Neural progenitor cell (in vitro differentiated cells): ENCODE results near the gene ARL3. TPM values are rescaled to one million over a fixed set of nuclear protein-coding genes. Genes with fewer than 3 reads are reported as not detected.

Experiments used
- DNase-seq: peaks from one replicate; pipeline ENCODE4 v3.0.0-alpha.2; 2016; ENCODE audit warnings: low spot score
- H2AFZ ChIP-seq: fragments of 200-600 bp; sonication (generic); replicated peaks from 2 replicates; pipeline ENCODE4 v1.6.1; 2016; ENCODE audit warnings: antibody characterized with exemption
- H3F3A ChIP-seq: fragments of 200-600 bp; sonication (generic); 2 replicates; pipeline ENCODE4 v1.6.1; 2016; ENCODE audit warnings: antibody characterized with exemption, low read depth
- H3K27ac ChIP-seq: fragments of 200-600 bp; sonication (generic); 2 replicates; pipeline ENCODE4 v1.5.1; 2016; ENCODE audit warnings: mild to moderate bottlenecking
- H3K27me3 ChIP-seq: fragments of 200-600 bp; sonication (generic); 2 replicates; pipeline ENCODE4 v1.6.1; 2016; ENCODE audit warnings: mild to moderate bottlenecking, moderate library complexity
- H3K36me3 ChIP-seq: fragments of 200-600 bp; sonication (generic); 2 replicates; pipeline ENCODE4 v1.5.1; 2016
- H3K4me1 ChIP-seq: fragments of 200-600 bp; sonication (generic); 2 replicates; pipeline ENCODE4 v1.6.1; 2016; ENCODE audit warnings: mixed run types
- H3K4me2 ChIP-seq: fragments of 200-600 bp; sonication (generic); 2 replicates; pipeline ENCODE4 v1.6.1; 2016
- H3K4me3 ChIP-seq: fragments of 200-600 bp; sonication (generic); 2 replicates; pipeline ENCODE4 v1.5.1; 2016
- H3K79me2 ChIP-seq: fragments of 200-600 bp; sonication (generic); 2 replicates; pipeline ENCODE4 v1.6.1; 2016; ENCODE audit warnings: low read depth
- H3K9ac ChIP-seq: fragments of 200-600 bp; sonication (generic); 2 replicates; pipeline ENCODE4 v1.6.1; 2016
- H3K9me3 ChIP-seq: fragments of 200-600 bp; sonication (generic); 2 replicates; pipeline ENCODE4 v1.5.1; 2016; ENCODE audit warnings: low read depth
- H4K20me1 ChIP-seq: fragments of 200-600 bp; sonication (generic); 2 replicates; pipeline ENCODE4 v1.6.1; 2016; ENCODE audit warnings: low read depth
- H3K27ac Mint-ChIP-seq: 3 replicates; pipeline ENCODE4 v1.8.0; 2021; ENCODE audit warnings: mixed read lengths
- H3K27me3 Mint-ChIP-seq: 2 replicates; pipeline ENCODE4 v1.8.0; 2022; ENCODE audit warnings: low read depth, mild to moderate bottlenecking, inconsistent platforms, moderate library complexity, mixed read lengths; ENCODE audit not compliant: insufficient read depth
- H3K36me3 Mint-ChIP-seq: 3 replicates; pipeline ENCODE4 v1.8.0; 2021; ENCODE audit warnings: mixed read lengths
- H3K4me1 Mint-ChIP-seq: 3 replicates; pipeline ENCODE4 v1.8.0; 2021; ENCODE audit warnings: mixed read lengths
- H3K4me3 Mint-ChIP-seq: 3 replicates; pipeline ENCODE4 v1.8.0; 2021; ENCODE audit warnings: mild to moderate bottlenecking, moderate library complexity, mixed read lengths
- H3K9me3 Mint-ChIP-seq: 3 replicates; pipeline ENCODE4 v1.8.0; 2020; ENCODE audit warnings: mixed read lengths
- EZH2 ChIP-seq: fragments of 200-600 bp; sonication (generic); IDR thresholded peaks from 2 replicates; pipeline ENCODE4 v1.6.1; 2017; ENCODE audit warnings: antibody characterized with exemption, mild to moderate bottlenecking, moderate library complexity
- EZH2phosphoT487 ChIP-seq: fragments of 200-600 bp; sonication (generic); IDR thresholded peaks from 2 replicates; pipeline ENCODE4 v1.6.1; 2017; ENCODE audit warnings: antibody characterized with exemption
- total RNA-seq: library from RNA; depleted of rRNA; stranded (reverse); fragments of >200 nt; gene quantifications from 2 replicates; pipeline ENCODE4 v1.2.3, GENCODE V29; 2015; ENCODE audit warnings: low replicate concordance
- TF ChIP-seq, protein P1 (sequence below): fragments of 200-600 bp; sonication (generic); IDR thresholded peaks from 2 replicates; pipeline ENCODE4 v1.5.1; 2017; ENCODE audit warnings: antibody characterized with exemption, mild to moderate bottlenecking

Gene ARL3
- total RNA-seq, 1 donor from 2014 or later: 29.7 TPM

DNA sequence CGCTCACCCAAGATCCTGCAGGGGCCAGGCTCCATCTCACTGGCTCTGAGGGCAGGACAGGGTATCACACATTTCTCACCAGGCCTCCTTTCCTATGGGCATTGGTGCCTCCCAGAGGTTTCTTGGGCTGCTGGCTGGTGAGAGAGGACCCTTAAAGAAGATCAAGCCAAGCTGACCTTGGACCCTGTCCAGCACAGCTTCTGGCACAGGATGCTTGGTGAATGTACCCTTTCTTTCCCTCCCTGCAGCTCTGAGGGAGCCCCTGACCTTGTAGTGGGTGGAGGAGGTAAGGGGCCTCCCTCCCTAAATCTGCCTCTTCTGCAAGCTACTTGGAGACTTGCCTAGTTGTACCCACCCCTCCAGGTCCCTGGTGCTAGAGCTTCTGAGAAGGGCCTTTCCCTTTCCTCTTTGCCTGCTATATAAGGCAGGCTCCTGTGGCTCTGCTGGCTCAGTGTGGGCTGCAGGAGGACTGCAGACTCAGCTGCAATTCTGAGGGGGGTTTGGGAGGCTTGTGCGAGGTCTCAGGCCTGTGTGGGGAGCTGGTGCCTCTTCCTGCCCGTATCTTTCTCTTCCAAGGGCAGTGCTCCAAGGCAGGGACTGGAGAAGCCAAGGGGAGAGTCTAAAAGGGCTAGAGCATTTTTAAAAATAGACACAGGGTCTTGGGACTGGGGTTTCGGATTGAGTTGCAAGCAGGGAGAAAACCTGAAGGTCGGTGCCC, 81.6 kb downstream of the ARL3 start:
- H3K79me2 ChIP-seq: no peaks in the 10 kb centered on the region
- H3K4me1 ChIP-seq: peaks cover 53% of the 10 kb centered on the region
- Mint-ChIP-seq H3K9me3 (no peaks in the 10 kb centered on the region), H3K27ac (peak overlapping the region; percentile 78), H3K4me1 (peaks cover 65% of the 10 kb centered on the region), H3K36me3 (peaks cover 9% of the 10 kb centered on the region), H3K27me3 (peaks cover 16% of the 10 kb centered on the region), H3K4me3 (peak overlapping the region; percentile 12)
- TF ChIP-seq EZH2: no peak
- TF ChIP-seq EZH2phosphoT487: no peak
- TF ChIP-seq, protein P1, sequence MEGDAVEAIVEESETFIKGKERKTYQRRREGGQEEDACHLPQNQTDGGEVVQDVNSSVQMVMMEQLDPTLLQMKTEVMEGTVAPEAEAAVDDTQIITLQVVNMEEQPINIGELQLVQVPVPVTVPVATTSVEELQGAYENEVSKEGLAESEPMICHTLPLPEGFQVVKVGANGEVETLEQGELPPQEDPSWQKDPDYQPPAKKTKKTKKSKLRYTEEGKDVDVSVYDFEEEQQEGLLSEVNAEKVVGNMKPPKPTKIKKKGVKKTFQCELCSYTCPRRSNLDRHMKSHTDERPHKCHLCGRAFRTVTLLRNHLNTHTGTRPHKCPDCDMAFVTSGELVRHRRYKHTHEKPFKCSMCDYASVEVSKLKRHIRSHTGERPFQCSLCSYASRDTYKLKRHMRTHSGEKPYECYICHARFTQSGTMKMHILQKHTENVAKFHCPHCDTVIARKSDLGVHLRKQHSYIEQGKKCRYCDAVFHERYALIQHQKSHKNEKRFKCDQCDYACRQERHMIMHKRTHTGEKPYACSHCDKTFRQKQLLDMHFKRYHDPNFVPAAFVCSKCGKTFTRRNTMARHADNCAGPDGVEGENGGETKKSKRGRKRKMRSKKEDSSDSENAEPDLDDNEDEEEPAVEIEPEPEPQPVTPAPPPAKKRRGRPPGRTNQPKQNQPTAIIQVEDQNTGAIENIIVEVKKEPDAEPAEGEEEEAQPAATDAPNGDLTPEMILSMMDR: no peak
- H3K36me3 ChIP-seq: no peaks in the 10 kb centered on the region
- H3K27ac ChIP-seq: no peak overlapping the region
- no peak overlapping the region for H3K4me2 ChIP-seq
- no peak overlapping the region for H3K9ac ChIP-seq
- no peak for DNase-seq
- H3K27me3 ChIP-seq: no peaks in the 10 kb centered on the region
- H4K20me1 ChIP-seq: no peaks in the 10 kb centered on the region
- H3F3A ChIP-seq: peaks cover 47% of the 10 kb centered on the region
- H3K9me3 ChIP-seq: no peaks in the 10 kb centered on the region
- H2AFZ ChIP-seq: no peak overlapping the region
- no peak overlapping the region for H3K4me3 ChIP-seq

DNA sequence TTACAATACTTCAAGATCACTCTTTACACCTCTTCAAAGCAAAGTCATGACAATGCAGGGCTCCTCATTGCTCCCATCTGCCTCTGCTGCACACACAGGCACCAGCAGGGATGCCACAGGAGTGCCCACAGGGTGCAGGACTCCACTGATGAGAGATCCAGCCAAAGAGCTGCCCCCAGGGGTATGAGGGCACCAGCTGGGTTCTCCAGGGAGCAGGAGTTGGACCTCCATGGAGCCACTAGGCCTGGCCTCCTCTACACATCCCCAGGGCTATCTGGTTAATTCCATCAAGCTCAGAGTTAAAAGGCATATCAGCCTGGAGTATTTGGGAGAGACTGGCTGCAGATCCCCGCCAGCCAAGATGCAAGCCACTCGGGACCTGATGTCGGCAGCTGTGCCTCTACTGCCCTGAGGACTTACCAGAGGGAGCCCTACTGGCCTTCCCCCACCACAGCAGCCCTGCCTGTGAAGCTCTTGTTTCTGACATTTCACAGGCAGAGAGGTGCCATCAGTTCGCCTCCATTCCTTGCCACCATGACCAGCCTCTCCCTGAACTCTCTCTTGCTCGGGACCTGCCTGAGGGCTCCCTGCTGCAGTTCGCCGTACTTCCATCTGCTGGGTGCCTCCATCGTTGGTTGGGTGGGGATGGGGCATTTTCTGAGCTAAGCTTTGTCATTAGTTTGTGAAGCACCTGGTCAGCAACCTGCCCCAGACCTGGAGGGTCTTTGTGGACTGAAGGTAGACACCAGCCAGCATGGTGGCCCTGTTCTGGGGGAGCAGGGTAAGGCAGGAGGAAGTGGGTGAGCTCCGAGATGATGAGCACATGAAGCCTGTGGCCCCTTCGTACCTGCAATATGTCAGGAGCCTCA, 82.4 kb downstream of the ARL3 start:
- Mint-ChIP-seq H3K27ac (peak overlapping the region; percentile 55), H3K27me3 (peaks cover 16% of the 10 kb centered on the region), H3K36me3 (peaks cover 12% of the 10 kb centered on the region), H3K4me3 (peak overlapping the region; percentile 0), H3K4me1 (peaks cover 73% of the 10 kb centered on the region), H3K9me3 (no peaks in the 10 kb centered on the region)
- H3K4me3 ChIP-seq: no peak overlapping the region
- H3K27ac ChIP-seq: no peak overlapping the region
- no peaks in the 10 kb centered on the region for H3K27me3 ChIP-seq
- TF ChIP-seq, protein P1: no peak
- no peak for TF ChIP-seq EZH2
- TF ChIP-seq EZH2phosphoT487: no peak
- no peaks in the 10 kb centered on the region for H3K79me2 ChIP-seq
- H3F3A ChIP-seq: peaks cover 52% of the 10 kb centered on the region
- no peak overlapping the region for H3K4me2 ChIP-seq
- H3K9me3 ChIP-seq: no peaks in the 10 kb centered on the region
- H2AFZ ChIP-seq: no peak overlapping the region
- no peak for DNase-seq
- H3K9ac ChIP-seq: no peak overlapping the region
- H4K20me1 ChIP-seq: no peaks in the 10 kb centered on the region
- H3K36me3 ChIP-seq: no peaks in the 10 kb centered on the region
- peaks cover 61% of the 10 kb centered on the region for H3K4me1 ChIP-seq

DNA sequence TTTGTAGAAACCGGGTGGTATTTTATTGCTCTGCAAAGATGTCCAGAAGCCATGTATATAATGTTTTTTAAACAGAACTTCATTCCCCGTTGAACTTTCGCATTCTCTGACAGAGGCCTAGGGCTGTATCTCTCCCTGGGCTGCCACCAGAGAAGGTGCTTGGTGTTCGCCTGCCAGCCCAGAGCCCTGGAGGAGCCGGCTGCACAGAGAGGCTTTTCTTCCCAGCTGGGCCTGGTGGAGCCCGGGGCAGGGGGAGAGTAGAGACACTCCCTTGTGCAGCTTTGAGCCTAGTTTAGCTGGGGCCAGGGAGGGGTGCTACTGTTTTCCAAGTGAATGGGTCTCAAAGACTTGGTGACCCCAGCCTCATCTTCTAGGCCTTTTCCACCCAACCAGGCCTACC, 83.5 kb downstream of the ARL3 start:
- Histone ChIP-seq H3K4me2 (peak overlapping the region; percentile 36), H2AFZ (no peak overlapping the region), H3K4me1 (peaks cover 72% of the 10 kb centered on the region), H3K79me2 (no peaks in the 10 kb centered on the region), H3K36me3 (no peaks in the 10 kb centered on the region), H3K9ac (no peak overlapping the region), H3K9me3 (no peaks in the 10 kb centered on the region), H3K4me3 (no peak overlapping the region), H3K27ac (peak overlapping the region; percentile 81), H4K20me1 (no peaks in the 10 kb centered on the region), H3K27me3 (no peaks in the 10 kb centered on the region), H3F3A (peaks cover 58% of the 10 kb centered on the region)
- Mint-ChIP-seq H3K27ac (no peak overlapping the region), H3K4me1 (peaks cover 83% of the 10 kb centered on the region), H3K36me3 (peaks cover 12% of the 10 kb centered on the region), H3K27me3 (peaks cover 17% of the 10 kb centered on the region), H3K4me3 (no peak overlapping the region), H3K9me3 (no peaks in the 10 kb centered on the region)
- TF ChIP-seq, protein P1: no peak
- no peak for TF ChIP-seq EZH2phosphoT487
- TF ChIP-seq EZH2: no peak
- no peak for DNase-seq
